Measurements from ENCODE around the gene JPT1.
A peak's percentile ranks its signal among the peaks of the same experiment; 100 is the strongest.

JPT1 gene

DNA sequence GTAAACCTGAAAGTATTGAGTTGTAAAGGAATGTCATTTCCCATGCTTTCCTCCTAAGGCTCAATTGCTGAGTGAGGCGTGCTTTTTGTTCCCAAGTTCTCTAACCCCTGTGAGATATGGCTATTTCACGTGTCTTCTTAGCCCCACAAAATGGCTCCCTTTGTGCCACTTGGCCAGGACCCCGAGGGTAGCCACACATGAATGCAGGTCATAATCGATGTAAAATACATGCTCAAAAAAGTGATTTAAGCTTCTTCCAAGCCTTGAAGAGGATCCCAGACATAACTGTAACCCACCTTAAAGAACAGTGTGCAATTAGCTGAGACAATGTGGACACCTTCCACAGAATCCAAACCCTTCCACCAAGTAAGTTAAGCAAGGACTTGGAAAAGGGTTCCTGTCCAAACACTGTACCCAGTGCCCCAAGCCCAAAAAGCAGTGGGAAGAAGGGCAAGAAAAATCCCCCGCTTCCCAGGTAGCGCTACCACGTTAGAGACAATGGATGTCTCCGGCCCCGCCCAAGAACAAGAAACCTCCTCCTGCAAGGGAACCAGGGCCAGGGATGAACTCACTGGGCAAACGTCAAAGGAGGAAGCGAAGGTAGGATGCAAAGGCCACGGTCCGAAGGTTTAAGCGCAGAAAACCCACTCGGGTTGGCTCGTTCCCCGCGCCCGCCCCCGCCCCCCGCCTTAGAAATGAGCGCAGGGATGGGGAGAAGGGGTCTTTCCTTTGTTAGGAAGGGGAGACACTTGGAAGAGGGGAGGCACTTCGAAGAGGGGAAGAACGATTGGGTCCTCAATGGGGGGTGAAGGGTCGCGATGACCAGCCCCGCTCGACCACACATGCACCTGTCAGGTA is 1.2 kb downstream of the JPT1 start:
- H3K36me3 Mint-ChIP-seq (ENCODE audit: low read depth): peaks cover 28% of the 10 kb centered on the region
- peak overlapping the region; percentile 97 for H3K27ac Mint-ChIP-seq

GRCh38 chr17:75152523-75152921 is 1.8 kb downstream of the JPT1 start:
- Mint-ChIP-seq H3K4me1 (peaks cover 47% of the 10 kb centered on the region), H3K9me3 (peaks cover 5% of the 10 kb centered on the region), H3K27ac (peak overlapping the region; percentile 97), H3K27me3 (ENCODE audit: low read depth, poor library complexity) (no peaks in the 10 kb centered on the region), H3K4me3 (peak overlapping the region; percentile 94), H3K36me3 (ENCODE audit: low read depth) (peaks cover 30% of the 10 kb centered on the region)
- TF ChIP-seq, protein P1, sequence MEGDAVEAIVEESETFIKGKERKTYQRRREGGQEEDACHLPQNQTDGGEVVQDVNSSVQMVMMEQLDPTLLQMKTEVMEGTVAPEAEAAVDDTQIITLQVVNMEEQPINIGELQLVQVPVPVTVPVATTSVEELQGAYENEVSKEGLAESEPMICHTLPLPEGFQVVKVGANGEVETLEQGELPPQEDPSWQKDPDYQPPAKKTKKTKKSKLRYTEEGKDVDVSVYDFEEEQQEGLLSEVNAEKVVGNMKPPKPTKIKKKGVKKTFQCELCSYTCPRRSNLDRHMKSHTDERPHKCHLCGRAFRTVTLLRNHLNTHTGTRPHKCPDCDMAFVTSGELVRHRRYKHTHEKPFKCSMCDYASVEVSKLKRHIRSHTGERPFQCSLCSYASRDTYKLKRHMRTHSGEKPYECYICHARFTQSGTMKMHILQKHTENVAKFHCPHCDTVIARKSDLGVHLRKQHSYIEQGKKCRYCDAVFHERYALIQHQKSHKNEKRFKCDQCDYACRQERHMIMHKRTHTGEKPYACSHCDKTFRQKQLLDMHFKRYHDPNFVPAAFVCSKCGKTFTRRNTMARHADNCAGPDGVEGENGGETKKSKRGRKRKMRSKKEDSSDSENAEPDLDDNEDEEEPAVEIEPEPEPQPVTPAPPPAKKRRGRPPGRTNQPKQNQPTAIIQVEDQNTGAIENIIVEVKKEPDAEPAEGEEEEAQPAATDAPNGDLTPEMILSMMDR (IDR thresholded peaks at IDR 0.05): no peak
- DNase-seq: no peak

More for the DNA sequence above, 1.2 kb downstream of the JPT1 start:
- Mint-ChIP-seq H3K27me3 (ENCODE audit: low read depth, poor library complexity) (no peaks in the 10 kb centered on the region), H3K4me3 (peak overlapping the region; percentile 94), H3K9me3 (peaks cover 5% of the 10 kb centered on the region), H3K4me1 (peaks cover 47% of the 10 kb centered on the region)
- TF ChIP-seq, protein P1 (IDR thresholded peaks at IDR 0.05): no peak
- peak; percentile 48 for DNase-seq

GRCh38 chr17:75151930-75152329 is 2.4 kb downstream of the JPT1 start:
- DNase-seq: no peak
- Mint-ChIP-seq H3K9me3 (peaks cover 3% of the 10 kb centered on the region), H3K4me3 (peak overlapping the region; percentile 94), H3K4me1 (peaks cover 47% of the 10 kb centered on the region), H3K36me3 (ENCODE audit: low read depth) (peaks cover 30% of the 10 kb centered on the region), H3K27me3 (ENCODE audit: low read depth, poor library complexity) (no peaks in the 10 kb centered on the region), H3K27ac (peak overlapping the region; percentile 97)
- TF ChIP-seq, protein P1 (IDR thresholded peaks at IDR 0.05): no peak

DNA sequence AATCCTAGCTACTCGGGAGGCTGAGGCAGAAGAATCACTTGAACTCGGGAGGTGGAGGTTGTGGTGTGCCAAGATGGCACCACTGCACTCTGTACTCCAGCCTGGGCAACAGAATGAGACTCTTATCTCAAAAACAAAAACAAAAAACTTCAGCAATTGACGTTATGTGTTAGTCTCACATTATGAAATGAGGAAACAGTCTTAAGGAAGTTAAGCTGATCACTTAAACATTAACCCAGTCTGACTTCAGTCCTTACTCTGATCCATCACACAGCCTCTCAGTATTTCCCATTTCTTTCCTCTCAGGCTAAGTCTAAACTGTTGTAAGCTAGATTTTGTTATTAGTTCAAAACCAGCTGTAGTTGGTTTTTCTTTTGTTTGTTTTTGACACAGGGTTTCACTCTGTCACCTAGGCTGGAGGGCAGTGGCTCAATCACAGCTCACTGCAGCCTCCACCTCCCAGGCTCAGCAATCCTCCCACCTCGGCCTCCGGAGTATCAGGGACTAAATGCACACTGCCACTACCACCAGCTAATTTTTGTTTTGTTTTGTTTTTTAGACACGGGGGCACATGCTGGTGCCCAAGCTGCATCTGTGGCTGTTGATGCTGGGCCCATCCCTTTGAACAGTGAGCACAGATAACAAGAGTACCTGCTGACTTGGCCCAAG is 6.3 kb downstream of the JPT1 start:
- no peaks in the 10 kb centered on the region for H3K27me3 Mint-ChIP-seq (ENCODE audit: low read depth, poor library complexity)
- TF ChIP-seq, protein P1 (IDR thresholded peaks at IDR 0.05): no peak
- H3K4me1 Mint-ChIP-seq: peaks cover 34% of the 10 kb centered on the region
- H3K4me3 Mint-ChIP-seq: no peak overlapping the region
- DNase-seq: no peak
- H3K36me3 Mint-ChIP-seq (ENCODE audit: low read depth): peaks cover 64% of the 10 kb centered on the region
- peak overlapping the region; percentile 79 for H3K27ac Mint-ChIP-seq
- H3K9me3 Mint-ChIP-seq: no peaks in the 10 kb centered on the region

GRCh38 chr17:75146592-75146991 is 7.7 kb downstream of the JPT1 start:
- H3K27me3 Mint-ChIP-seq (ENCODE audit: low read depth, poor library complexity): no peaks in the 10 kb centered on the region
- H3K4me3 Mint-ChIP-seq: no peak overlapping the region
- H3K27ac Mint-ChIP-seq: peak overlapping the region; percentile 86
- peaks cover 69% of the 10 kb centered on the region for H3K36me3 Mint-ChIP-seq (ENCODE audit: low read depth)
- TF ChIP-seq, protein P1 (IDR thresholded peaks at IDR 0.05): no peak
- H3K9me3 Mint-ChIP-seq: no peaks in the 10 kb centered on the region
- DNase-seq: no peak
- peaks cover 20% of the 10 kb centered on the region for H3K4me1 Mint-ChIP-seq
